Renal pelvis (tissue), 4 donors: ENCODE data around the gene UGGT2. TPM values are rescaled to one million over a fixed set of nuclear protein-coding genes. Genes with fewer than 3 reads are reported as not detected.
"Not testable (repeated sequence)": the region's sequence is repeated elsewhere in the genome, so short reads cannot be mapped to it uniquely, and the experiment has no call there.

Experiments
- DNase-seq: peaks from one replicate; pipeline ENCODE4 v3.0.0-alpha.2; 2013
- polyA plus RNA-seq, 3 donors: library from polyadenylated mRNA; unstranded; fragments of 120-200 nt; gene quantifications; one replicate each; pipeline ENCODE4 v1.2.1, GENCODE V29; 2013; ENCODE audit not compliant: insufficient read length in 3 of 3

UGGT2 gene
- polyA plus RNA-seq, 3 donors = 32.2 to 48.7 (median 46.3) TPM

DNA sequence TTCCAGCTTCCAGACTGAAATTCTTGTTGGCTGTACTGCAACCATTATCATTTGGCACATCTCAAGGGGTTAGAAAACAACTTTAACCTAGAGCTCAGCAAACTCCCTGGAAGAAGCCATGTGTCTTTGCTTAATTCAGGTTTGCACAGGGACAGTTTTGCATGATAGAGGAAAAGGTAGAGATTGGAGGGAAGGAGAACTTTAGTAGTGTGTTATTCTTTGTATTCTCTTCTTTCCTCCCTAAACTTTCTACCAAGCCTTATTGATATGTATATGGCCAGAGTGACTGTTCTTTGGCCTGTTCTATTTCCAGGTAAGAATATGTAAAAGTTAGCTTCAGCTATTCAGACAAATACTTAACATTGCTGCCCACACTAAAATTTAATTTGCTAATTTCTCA is 53.1 kb downstream of the UGGT2 start:
- DNase-seq = no peak

DNA sequence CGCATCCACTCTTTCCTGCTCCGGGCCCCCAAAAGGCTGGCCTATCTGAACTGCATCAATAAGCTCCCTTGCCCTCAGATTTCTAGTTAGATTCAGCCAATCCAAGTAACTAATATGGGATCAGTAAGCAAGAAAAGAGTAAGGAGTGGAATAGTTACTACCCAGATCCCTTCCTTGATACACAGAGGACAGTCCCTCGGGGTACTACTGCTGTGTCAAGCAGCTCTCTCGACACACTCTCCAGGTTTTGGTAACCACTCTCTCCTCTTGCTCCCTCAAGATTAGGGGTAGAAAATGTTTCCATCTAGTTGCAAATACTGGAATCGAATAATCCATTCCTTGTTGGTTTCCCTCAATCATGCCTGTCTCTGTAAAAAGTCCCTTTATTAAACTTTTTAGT is 65.4 kb downstream of the UGGT2 start:
- no peak for DNase-seq

DNA sequence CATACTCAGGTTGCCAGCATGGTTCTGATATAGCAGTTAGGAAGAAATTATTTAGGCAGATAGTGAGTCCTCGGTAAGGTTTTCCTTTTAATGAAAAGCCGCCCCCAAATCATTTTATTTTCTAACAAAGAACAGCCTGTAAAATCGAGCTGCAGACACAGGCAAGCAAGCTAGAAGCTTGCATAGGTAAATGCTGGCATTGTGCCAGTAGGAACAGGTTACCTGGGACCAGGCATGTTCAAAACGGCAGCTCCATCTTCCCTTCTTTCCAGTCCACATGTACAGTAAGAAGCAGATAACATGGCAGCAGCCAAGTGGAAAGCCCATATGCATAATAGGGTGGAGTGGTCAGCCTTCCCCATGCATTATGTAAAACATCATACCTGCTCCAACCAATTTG is 71.1 kb downstream of the UGGT2 start:
- DNase-seq = no peak

DNA sequence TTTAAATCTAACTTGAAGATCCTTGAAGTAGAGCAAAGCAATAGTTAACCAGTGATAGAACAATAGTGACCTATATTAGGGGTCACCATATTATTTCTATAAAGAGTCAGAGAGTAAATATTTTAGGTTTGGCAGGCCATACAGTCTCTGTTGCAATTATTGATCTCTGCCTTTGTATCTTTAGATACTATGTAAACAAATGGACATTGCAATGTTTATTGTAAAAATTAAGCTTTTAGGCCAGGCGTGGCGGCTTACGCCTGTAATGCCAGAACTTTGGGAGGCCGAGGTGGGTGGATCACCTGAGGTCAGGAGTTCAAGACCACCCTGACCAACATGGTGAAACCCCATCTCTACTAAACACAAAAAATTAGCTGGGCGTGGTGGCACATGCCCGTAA is 80.5 kb downstream of the UGGT2 start:
- DNase-seq = not testable (repeated sequence)

DNA sequence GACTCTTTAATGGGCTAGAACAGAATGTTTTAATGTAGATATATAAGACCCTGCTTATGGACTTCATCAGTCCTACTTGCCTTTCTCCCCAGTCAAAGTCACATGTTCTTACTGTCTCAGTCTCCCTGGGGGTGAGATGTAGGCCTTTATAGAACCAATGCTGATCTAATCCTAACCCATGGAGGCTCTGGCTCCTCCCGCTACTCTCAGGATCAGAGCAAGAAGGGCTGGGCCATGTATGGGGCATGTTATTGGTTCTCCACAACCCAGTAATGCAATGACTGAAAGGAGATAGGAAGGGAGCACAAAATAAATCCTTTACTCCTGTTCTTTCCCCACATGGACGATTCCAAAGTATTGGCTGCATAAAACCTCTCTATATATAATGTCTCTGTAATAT is 82.3 kb downstream of the UGGT2 start:
- no peak for DNase-seq

DNA sequence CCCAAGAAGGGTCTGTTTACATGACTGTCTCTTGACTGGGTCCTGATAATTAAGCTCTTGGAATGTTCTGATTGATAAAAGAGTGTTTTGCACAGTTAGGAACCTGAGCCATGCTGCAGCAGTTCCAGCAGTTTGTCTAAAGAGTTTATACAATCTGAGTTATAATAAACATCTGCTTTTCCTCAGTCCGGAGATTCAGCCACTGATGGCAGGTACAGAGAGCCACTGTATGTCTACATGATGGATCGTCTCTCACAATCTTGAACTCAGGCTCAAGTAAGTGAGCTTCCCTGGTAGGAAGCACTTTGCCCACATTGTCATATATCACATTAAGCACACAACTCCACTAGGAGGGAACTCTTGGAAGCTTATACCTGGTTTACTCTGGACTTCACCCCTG is 84.3 kb downstream of the UGGT2 start:
- DNase-seq = peak; percentile 2

DNA sequence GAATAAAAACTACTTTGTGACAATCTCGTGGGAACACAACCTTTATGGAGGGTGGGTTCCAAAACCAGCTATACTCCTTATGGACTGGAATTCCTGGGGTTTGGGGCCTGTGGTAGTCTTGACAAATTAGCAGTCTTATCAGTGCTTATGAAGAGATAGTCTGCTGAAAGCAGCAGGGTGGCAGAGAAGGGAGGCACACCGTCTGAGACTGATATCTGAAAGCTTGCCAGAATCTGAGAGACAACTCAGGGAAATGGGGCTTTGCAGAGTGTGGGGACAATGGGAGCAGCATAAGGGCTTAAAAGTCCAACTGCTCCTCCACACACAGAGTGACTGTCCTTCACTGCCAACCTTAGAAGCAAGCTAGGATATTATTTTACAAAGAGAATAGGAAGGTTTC is 95.9 kb downstream of the UGGT2 start:
- DNase-seq = no peak

DNA sequence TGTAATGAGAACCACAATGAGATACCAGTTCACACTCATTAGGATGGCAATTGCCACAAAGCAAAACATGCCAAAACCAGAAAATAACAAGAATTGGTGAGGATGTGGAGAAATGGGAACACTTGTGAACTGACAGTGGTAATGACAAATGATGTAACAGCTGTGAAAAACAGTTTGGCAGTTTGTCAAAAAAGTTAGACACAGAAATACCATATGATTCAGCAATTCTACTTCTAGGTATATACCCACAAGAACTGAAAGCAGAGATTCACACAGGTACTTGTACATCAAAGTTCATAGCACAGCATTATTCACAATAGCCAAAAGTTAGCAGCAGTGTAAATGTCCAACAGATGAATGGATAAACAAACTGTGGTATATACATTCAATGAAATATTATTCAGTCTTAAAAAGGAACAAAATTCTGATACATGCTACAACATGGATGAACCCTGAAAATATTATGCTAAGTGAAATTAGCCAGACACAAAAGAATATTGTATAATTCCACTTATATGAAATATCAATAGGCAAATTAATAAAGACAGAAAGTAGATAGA is 96.5 kb downstream of the UGGT2 start:
- no peak for DNase-seq

DNA sequence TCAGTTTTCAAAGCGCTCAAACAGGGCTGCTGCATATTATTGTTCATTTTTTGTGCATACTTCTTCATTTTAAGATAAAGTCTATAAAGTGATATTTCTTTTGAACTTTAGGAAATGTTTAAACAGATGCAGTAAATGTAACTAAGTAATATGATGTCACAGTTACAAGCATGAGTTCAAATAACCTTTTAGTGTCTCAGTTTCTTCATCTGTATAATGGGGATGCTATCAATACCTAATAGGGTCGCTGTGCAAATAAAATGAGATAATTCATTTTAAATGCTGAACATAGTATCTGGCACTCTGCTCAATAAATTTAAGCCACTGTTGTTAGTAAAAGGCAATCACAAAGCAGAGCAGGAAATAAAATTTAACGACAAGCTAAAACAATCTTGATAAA is 97.5 kb downstream of the UGGT2 start:
- no peak for DNase-seq

DNA sequence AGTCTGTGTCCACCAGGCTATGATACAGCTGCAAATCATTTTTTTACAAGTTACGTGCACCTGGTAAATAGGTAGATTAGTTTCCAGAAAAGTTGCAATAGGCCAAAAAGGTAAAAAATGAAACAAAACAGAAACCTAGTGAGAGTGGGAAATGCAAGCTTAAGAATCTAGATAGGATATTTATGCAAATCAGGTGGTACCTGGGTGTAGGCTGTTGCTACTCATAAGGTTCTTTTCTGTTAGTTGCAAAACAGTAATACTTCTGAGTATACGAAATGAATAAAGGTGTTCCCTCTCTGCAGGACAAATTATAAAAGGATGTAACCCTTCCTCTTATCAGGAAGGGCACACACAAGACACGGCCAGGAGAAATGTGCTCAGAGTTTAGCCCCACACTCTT is 97.9 kb downstream of the UGGT2 start:
- no peak for DNase-seq

DNA sequence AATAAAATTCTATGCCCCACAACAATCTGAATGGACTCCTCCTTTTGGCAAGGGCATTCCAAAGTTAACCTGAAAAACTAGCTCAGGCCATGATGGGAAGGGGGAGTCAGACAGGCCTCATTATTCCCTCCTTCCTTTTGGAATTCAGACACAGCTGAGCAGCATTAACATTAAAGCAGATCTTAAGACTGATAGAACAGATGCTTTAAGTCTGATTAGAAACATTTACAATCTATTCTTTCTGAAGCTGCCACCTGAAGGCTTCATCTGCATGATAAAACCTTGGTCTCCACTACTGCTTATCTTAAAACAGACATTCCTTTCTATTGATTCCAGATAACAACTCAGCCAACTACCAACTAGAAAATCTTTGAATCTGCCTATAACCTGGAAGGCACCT is 98.9 kb downstream of the UGGT2 start:
- no peak for DNase-seq

DNA sequence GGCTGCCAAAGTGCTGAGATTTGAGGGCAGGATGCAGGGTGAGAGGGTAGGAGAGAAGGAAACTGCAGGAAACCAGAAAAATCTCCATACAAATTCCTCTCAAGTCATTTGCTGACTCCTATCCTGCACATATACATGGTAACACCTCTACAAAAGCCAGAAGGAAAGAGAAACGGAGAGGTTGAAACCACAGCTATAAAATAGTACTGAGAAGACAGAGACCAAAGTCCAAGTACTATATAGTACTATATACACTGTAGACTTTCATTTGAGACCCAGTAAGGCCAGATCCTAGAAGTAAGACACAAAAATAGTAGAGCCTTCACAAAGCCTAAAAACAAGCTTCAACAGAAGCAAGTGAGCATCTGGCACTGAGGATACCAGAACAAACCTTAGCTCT is 103.1 kb downstream of the UGGT2 start:
- no peak for DNase-seq

DNA sequence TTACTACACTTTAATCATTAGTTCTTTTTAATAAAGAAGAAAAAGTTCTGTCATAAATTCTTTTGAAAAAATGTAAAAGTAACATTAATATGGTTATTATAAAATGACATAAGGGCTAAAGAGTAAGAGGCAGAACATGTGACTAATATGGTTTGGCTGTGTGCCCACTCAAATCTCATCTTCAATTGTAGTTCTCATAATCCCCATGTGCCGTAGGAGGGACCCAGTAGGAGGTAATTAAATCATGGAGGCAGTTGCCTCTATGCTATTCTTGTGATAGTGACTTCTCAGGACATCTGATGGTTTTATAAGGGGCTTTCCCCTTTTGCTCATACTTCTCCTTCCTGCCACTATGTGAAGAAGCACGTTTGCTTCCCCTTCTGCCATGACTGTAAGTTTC is 104.5 kb downstream of the UGGT2 start:
- DNase-seq = no peak

DNA sequence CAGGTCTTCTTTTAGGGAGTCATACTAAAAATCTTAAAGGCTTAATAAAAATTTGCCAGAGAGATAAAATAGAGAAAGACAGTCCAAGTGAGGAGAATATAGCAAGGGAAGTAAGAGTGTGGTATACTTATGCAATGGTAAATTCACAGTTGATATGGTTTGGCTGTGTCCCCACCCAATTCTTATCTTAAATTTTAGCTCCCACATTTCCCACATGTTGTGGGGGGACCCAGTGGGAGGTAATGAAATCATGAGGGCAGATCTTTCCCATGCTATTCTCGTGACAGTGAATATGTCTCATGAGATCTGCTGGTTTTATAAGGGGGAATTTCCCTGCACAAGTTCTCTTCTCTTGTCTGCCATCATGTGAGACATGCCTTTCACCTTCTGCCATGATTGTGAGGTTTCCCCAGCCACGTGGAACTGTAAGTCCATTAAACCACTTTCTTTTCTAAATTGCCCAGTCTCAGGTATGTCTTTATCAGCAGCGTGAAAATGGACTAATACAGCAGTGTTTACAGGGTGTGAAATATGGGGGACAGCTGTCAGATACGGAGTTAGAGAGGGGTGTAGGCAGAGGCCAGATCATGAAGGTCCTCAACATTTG is 115.4 kb downstream of the UGGT2 start:
- no peak for DNase-seq

DNA sequence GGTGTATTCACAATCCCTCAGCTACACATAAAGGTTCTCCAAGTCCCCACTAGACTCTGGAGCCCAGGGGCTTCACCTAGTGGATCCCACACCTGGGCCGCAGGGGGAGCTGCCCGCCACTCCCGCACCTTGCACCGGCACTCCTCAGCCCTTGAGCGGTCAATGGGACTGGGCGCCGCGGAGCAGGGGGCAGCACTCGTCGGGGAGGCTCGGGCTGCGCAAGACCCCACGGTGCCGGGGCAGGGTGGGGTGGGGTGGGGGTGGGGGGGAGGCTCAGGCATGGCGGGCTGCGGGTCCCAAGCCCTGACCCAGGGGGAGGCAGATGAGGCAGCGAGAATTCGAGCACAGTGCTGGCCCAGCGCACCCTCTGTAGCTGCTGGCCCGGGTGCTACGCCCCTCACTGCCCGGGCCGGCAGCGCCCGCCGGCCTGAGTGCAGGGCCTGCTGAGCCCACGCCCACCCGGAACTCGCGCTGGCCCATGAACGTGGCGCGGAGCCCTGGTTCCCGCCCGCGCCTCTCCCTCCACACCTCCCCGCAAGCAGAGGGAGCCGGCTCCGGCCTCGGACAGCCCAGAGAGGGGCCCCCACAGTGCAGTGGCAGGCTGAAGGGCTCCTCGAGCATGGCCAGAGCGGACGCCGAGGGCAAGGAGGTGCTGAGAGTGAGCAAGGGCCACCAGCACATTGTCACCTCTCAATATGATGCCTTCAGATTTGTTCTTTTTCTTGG is 121.7 kb downstream of the UGGT2 start:
- no peak for DNase-seq

DNA sequence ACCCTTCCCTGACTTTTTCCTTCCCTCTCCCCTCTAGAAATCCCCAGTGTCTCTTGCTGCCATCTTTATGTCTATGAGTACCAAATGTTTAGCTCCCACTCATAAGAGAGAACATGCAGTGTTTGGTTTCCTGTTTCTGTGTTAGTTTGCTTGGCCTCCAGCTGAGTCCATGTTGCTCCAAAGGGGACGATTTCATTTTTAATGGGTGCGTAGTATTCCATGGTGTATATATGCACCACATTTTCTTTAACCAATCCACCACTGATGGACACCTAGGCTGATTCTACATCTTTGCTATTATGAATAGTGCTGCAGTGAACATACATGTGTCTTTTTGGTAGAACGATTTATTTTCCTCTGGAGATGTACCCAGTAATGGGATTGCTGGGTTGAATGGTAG is 123.8 kb downstream of the UGGT2 start:
- DNase-seq = no peak

DNA sequence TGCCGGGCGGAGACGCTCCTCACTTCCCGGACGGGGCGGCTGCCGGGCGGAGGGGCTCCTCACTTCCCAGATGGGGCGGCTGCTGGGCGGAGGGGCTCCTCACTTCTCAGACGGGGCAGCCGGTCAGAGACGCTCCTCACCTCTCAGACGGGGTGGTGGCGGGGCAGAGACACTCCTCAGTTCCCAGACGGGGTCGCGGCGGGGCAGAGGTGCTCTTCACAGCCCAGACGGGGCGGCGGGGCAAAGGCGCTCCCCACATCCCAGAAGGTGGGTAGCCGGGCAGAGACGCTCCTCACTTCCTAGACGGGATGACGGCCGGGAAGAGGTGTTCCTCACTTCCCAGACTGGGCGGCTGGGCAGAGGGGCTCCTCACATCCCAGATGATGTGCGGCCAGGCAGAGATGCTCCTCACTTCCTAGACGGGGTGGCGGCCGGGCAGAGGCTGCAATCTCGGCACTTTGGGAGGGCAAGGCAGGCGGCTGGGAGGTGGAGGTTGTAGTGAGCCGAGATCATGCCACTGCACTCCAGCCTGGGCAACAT is 124.8 kb downstream of the UGGT2 start:
- not testable (repeated sequence) for DNase-seq

DNA sequence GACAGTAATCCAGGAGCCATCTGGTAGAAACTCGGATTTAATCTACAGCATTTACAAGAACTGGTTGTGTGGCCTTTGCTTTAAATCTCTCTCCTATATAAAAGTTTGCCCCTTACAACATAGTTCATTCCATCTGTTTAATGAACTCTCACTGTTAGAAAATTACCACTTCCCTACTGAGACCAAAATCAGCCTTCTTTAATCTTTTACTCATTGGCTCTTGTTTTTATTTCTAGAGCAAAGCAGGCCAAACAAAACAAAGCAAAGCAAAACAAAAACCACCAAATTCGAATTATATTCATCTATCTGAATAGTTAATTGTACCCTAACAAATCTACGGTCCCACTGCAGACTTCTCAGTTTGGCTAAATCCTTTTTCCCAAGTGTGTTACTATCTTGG is 127.0 kb downstream of the UGGT2 start:
- DNase-seq = peak; percentile 19

DNA sequence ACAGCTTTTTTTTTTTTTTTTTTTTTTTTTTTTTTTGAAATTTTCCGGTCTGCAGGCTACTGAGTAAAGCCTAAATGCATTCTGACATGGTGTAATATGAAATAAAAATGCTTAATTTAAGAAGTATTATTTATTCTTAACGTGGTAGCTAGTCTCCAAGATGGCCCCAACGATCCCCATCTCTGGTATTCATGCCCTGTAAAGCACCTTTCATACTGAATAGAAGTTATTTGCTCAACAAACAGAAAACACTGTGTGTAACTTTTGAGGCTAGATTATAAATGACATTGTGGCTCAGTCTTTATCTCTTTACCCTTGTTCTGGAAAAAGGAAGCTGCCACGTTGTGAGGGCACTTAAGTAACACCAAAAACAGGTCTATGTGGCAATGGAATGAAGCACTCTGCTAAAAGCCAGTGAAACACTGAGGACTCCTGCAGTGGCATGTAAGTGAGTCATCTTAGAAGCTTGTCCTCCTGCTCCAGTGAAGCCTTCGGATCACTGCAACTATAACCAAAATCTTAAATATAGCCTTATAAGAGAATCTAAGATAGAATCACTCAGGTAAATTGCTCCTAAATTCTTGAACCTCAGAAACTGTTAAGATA is 128.7 kb downstream of the UGGT2 start:
- DNase-seq = no peak

DNA sequence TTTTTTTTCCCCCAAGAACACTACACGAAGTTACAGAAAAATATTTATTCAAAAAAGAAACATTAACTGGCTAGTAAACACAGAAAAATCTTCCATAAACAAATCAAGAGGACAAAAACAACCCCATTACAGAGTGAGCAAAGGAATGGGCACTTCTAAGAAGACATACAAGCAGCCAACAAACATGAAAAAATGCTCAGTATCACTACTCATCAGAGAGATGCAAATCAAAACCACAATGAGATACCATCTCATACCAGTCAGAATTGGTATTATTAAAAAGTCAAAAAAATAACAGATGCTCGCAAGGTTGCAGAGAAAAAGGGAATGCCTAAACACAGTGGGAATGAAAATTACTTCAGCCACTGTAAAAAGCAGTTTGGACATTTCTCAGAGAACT is 131.7 kb downstream of the UGGT2 start:
- DNase-seq = no peak

DNA sequence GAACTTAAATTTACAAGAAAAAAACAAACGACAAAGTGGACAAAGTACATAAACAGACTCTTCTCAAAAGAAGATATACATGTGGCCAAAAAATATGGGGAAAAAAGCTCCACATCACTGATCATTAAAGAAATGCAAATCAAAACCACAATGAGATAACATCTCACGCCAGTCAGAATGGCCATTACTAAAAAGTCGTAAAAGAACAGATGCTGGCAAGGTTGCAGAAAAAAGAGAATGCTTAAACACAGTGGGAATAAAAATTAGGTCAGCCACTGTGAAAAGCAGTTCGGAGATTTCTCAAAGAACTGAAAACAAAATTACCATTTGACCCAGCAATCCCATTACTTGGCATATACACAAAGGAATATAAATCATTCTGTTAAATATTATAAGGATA is 132.7 kb downstream of the UGGT2 start:
- no peak for DNase-seq

DNA sequence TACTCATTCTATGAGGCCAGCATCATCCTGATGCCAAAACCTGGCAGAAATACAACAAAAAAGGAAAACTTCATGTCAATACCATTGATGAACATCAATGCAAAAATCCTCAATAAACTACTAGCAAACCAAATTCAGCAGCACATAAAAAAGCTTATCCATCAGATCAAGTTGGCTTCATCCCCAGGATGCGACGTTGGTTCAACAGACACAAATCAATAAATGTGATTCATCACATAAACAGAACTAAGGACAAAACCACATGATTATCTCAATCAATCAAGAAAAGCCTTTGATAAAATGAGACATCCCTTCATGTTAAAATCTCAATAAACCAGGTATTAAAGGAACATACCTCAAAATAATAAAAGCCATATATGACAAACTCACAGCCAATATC is 134.3 kb downstream of the UGGT2 start:
- no peak for DNase-seq

DNA sequence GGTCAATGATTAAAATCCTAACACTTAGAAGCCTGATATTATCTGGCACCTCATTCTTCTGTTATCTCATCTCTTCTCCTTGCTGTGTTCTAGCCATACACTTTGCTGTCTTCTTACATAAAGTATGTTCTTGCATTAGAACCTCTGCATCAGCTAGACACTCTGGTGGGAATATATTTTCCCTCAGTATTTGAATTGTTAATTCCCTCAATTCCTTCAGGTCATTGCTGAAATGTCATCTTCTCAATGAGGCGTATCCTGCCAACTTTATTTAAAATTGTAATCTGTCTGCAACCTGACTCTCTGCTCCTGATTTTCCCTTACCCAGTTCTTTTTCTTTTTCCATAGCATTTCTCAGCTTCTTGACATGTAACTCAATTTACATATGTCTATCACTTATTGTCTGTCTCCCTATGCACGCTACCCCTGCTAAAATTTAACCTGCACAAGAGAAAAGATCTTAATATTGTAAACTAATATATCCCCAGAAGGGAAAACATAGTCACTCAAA is 138.2 kb downstream of the UGGT2 start:
- no peak for DNase-seq
